Neural cell (in vitro differentiated cells): Measurements from ENCODE around the gene SEC61A1. TPM values are rescaled to one million over a fixed set of nuclear protein-coding genes. Genes with fewer than 3 reads are reported as not detected.

Experiments used
- H2AFZ ChIP-seq: fragments of 200-600, 300-800 bp; sonication (generic), shearing (Covaris generic); 2 replicates; pipeline ENCODE4 v1.6.0; 2014; ENCODE audit warnings: low read depth, mild to moderate bottlenecking, antibody characterized with exemption, low read length, moderate library complexity
- H3F3A ChIP-seq: fragments of 200-600 bp; shearing (Covaris generic); 2 replicates; pipeline ENCODE4 v1.6.1; 2016; ENCODE audit warnings: mild to moderate bottlenecking, moderate library complexity, mixed read lengths, antibody characterized with exemption, low read length; ENCODE audit not compliant: insufficient read depth, poor library complexity, severe bottlenecking
- H3K27ac ChIP-seq: fragments of 200-600, 300-800 bp; sonication (generic), shearing (Covaris generic); 2 replicates; pipeline ENCODE4 v1.5.1; 2014; ENCODE audit warnings: mild to moderate bottlenecking, low read length, moderate library complexity
- H3K27me3 ChIP-seq: fragments of 300-800, 200-600 bp; sonication (generic), shearing (Covaris generic); 2 replicates; pipeline ENCODE4 v1.6.0; 2014; ENCODE audit warnings: mild to moderate bottlenecking, low read depth, low read length, moderate library complexity; ENCODE audit not compliant: insufficient read depth
- H3K36me3 ChIP-seq: fragments of 300-800, 200-600 bp; sonication (generic), shearing (Covaris generic); 2 replicates; pipeline ENCODE4 v1.5.1; 2014; ENCODE audit warnings: mild to moderate bottlenecking, antibody characterized with exemption, low read length, moderate library complexity; ENCODE audit not compliant: insufficient read depth
- H3K4me2 ChIP-seq: fragments of 300-800, 200-600 bp; sonication (generic), shearing (Covaris generic); 2 replicates; pipeline ENCODE4 v1.6.0; 2014; ENCODE audit warnings: mild to moderate bottlenecking, low read length
- H3K4me3 ChIP-seq: fragments of 300-800, 200-600 bp; sonication (generic), shearing (Covaris generic); 2 replicates; pipeline ENCODE4 v1.5.1; 2014; ENCODE audit warnings: mild to moderate bottlenecking, low read length, moderate library complexity
- H3K79me2 ChIP-seq: fragments of 200-600 bp; shearing (Covaris generic); replicated peaks from 2 replicates; pipeline ENCODE4 v1.6.0; 2014; ENCODE audit warnings: mild to moderate bottlenecking, low read length, moderate library complexity; ENCODE audit not compliant: insufficient read depth
- H3K9ac ChIP-seq: fragments of 300-800, 200-600 bp; sonication (generic), shearing (Covaris generic); 2 replicates; pipeline ENCODE4 v1.6.1; 2016; ENCODE audit warnings: mild to moderate bottlenecking, low read length, mixed read lengths
- H3K9me2 ChIP-seq: fragments of 200-600 bp; shearing (Covaris generic); 2 replicates; pipeline ENCODE4 v1.6.1; 2016; ENCODE audit warnings: mild to moderate bottlenecking, low read length, mixed read lengths; ENCODE audit not compliant: insufficient read depth
- H3K9me3 ChIP-seq: fragments of 200-600, 300-800 bp; sonication (generic), shearing (Covaris generic); 2 replicates; pipeline ENCODE4 v1.6.1; 2016; ENCODE audit warnings: mild to moderate bottlenecking, mixed run types, low read length, moderate library complexity, mixed read lengths
- H4K20me1 ChIP-seq: fragments of 200-600 bp; shearing (Covaris generic); 2 replicates; pipeline ENCODE4 v1.6.1; 2016; ENCODE audit warnings: mild to moderate bottlenecking, mixed run types; ENCODE audit not compliant: insufficient read depth
- EP300 ChIP-seq: fragments of 450-650 bp; conservative IDR thresholded peaks from 2 replicates; pipeline ENCODE4 v1.6.1; 2014; ENCODE audit warnings: antibody characterized with exemption, mild to moderate bottlenecking, moderate library complexity; ENCODE audit not compliant: poor library complexity, severe bottlenecking
- EZH2 ChIP-seq: fragments of 200-600, 300-800 bp; shearing (Covaris generic), sonication (generic); IDR thresholded peaks from 2 replicates; pipeline ENCODE4 v1.6.1; 2014; ENCODE audit warnings: antibody characterized with exemption, low read length, borderline replicate concordance, mild to moderate bottlenecking; ENCODE audit not compliant: insufficient read depth, poor library complexity, severe bottlenecking
- MXI1 ChIP-seq: fragments of 450-650 bp; conservative IDR thresholded peaks from 2 replicates; pipeline ENCODE4 v1.6.1; 2014; ENCODE audit warnings: antibody characterized with exemption, mild to moderate bottlenecking; ENCODE audit not compliant: poor library complexity, severe bottlenecking
- POLR2AphosphoS5 ChIP-seq: IDR thresholded peaks from 2 replicates; pipeline ENCODE4 v1.6.1; 2012
- RAD21 ChIP-seq: fragments of 450-650 bp; conservative IDR thresholded peaks from 2 replicates; pipeline ENCODE4 v1.6.1; 2014; ENCODE audit warnings: antibody characterized with exemption, mild to moderate bottlenecking, moderate library complexity
- SMC3 ChIP-seq: fragments of 450-650 bp; conservative IDR thresholded peaks from 2 replicates; pipeline ENCODE4 v1.6.1; 2014; ENCODE audit warnings: antibody characterized with exemption, mild to moderate bottlenecking, moderate library complexity; ENCODE audit not compliant: poor library complexity
- TAF1 ChIP-seq: IDR thresholded peaks from 2 replicates; pipeline ENCODE4 v1.6.1; 2012; ENCODE audit warnings: low read depth
- polyA plus RNA-seq: library from polyadenylated mRNA; depleted of rRNA; stranded (reverse); fragments of >200 nt; gene quantifications from 2 replicates; pipeline ENCODE4 v1.2.3, GENCODE V29; 2014
- TF ChIP-seq, protein P1 (sequence below): IDR thresholded peaks from 2 replicates; pipeline ENCODE4 v1.6.1; 2012; ENCODE audit warnings: borderline replicate concordance
- TF ChIP-seq, protein P2 (sequence below): fragments of 450-650 bp; IDR thresholded peaks from 2 replicates; pipeline ENCODE4 v1.5.1; 2014; ENCODE audit warnings: antibody characterized with exemption, mild to moderate bottlenecking, moderate library complexity; ENCODE audit not compliant: poor library complexity, severe bottlenecking

SEC61A1 gene
- polyA plus RNA-seq, 1 donor from 2014 or later = 91.6 TPM

DNA sequence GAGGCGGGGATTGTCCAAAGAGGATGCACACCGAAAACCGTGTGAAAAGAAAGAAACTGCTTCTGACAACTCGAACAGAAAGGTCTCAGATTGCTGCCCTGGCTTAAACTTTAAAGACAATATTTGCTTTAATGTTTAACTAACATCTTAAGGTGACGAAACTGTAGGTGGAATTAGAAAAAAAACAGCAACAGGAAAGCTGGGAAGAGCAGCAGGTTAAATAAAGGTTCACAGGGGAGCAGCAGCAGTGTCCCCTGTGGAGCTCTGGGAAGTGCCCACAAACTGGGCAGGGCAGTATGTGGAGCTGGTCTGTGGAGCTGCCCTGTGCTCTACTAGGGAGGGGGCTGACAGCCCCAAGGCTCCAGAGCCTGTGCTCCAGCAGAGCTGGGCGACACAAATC is 46.0 kb downstream of the SEC61A1 start:
- no peaks in the 10 kb centered on the region for H4K20me1 ChIP-seq
- peaks cover 3% of the 10 kb centered on the region for H3K36me3 ChIP-seq
- no peak overlapping the region for H3K4me2 ChIP-seq
- H3K9ac ChIP-seq = no peak overlapping the region
- H3F3A ChIP-seq = no peaks in the 10 kb centered on the region
- no peak overlapping the region for H2AFZ ChIP-seq
- TF ChIP-seq TAF1 = no peak
- no peaks in the 10 kb centered on the region for H3K9me3 ChIP-seq
- no peak overlapping the region for H3K27ac ChIP-seq
- no peaks in the 10 kb centered on the region for H3K27me3 ChIP-seq
- H3K79me2 ChIP-seq = no peaks in the 10 kb centered on the region
- H3K4me3 ChIP-seq = no peak overlapping the region
- no peaks in the 10 kb centered on the region for H3K9me2 ChIP-seq

- Histone ChIP-seq H3K79me2 (no peaks in the 10 kb centered on the region), H3K4me3 (no peak overlapping the region), H3K9ac (no peak overlapping the region), H2AFZ (no peak overlapping the region), H3K9me2 (no peaks in the 10 kb centered on the region), H3K36me3 (peaks cover 3% of the 10 kb centered on the region), H3K9me3 (no peaks in the 10 kb centered on the region), H4K20me1 (no peaks in the 10 kb centered on the region), H3F3A (no peaks in the 10 kb centered on the region), H3K4me2 (no peak overlapping the region), H3K27ac (no peak overlapping the region), H3K27me3 (no peaks in the 10 kb centered on the region)
- no peak for TF ChIP-seq RAD21
- TF ChIP-seq EZH2 = no peak
- TF ChIP-seq, protein P1, sequence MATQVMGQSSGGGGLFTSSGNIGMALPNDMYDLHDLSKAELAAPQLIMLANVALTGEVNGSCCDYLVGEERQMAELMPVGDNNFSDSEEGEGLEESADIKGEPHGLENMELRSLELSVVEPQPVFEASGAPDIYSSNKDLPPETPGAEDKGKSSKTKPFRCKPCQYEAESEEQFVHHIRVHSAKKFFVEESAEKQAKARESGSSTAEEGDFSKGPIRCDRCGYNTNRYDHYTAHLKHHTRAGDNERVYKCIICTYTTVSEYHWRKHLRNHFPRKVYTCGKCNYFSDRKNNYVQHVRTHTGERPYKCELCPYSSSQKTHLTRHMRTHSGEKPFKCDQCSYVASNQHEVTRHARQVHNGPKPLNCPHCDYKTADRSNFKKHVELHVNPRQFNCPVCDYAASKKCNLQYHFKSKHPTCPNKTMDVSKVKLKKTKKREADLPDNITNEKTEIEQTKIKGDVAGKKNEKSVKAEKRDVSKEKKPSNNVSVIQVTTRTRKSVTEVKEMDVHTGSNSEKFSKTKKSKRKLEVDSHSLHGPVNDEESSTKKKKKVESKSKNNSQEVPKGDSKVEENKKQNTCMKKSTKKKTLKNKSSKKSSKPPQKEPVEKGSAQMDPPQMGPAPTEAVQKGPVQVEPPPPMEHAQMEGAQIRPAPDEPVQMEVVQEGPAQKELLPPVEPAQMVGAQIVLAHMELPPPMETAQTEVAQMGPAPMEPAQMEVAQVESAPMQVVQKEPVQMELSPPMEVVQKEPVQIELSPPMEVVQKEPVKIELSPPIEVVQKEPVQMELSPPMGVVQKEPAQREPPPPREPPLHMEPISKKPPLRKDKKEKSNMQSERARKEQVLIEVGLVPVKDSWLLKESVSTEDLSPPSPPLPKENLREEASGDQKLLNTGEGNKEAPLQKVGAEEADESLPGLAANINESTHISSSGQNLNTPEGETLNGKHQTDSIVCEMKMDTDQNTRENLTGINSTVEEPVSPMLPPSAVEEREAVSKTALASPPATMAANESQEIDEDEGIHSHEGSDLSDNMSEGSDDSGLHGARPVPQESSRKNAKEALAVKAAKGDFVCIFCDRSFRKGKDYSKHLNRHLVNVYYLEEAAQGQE = no peak
- TF ChIP-seq SMC3 = no peak
- no peak for TF ChIP-seq POLR2AphosphoS5
- TF ChIP-seq EP300 = no peak
- no peak for TF ChIP-seq TAF1
- TF ChIP-seq MXI1 = no peak
- TF ChIP-seq, protein P2, sequence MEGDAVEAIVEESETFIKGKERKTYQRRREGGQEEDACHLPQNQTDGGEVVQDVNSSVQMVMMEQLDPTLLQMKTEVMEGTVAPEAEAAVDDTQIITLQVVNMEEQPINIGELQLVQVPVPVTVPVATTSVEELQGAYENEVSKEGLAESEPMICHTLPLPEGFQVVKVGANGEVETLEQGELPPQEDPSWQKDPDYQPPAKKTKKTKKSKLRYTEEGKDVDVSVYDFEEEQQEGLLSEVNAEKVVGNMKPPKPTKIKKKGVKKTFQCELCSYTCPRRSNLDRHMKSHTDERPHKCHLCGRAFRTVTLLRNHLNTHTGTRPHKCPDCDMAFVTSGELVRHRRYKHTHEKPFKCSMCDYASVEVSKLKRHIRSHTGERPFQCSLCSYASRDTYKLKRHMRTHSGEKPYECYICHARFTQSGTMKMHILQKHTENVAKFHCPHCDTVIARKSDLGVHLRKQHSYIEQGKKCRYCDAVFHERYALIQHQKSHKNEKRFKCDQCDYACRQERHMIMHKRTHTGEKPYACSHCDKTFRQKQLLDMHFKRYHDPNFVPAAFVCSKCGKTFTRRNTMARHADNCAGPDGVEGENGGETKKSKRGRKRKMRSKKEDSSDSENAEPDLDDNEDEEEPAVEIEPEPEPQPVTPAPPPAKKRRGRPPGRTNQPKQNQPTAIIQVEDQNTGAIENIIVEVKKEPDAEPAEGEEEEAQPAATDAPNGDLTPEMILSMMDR = no peak
These were observed 47.9 kb downstream of the SEC61A1 start for GRCh38 chr3:128100161-128100560.

DNA sequence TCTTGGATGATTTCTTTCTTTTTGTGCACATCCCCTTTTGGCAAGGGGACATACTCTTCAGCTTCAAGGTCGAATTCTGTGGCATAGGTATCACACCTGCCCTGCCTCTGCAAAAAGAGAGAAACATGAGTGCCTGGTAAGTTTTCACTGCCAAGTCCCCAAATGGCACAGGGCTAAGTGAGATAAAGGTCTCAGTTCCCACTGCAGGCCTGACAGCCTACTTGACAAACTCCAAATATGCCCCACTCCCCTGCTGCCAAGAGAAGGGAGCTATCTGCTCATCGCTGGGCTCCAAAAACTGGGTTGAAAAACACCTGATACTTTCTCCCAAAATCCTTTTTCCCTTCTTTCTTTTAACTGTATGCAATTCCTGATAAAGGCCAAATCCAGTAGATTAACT is 48.4 kb downstream of the SEC61A1 start:
- Histone ChIP-seq H3K27ac (no peak overlapping the region), H3K9ac (no peak overlapping the region), H3K9me3 (no peaks in the 10 kb centered on the region), H3K4me3 (no peak overlapping the region), H3K36me3 (peaks cover 3% of the 10 kb centered on the region), H3K79me2 (no peaks in the 10 kb centered on the region), H3K9me2 (no peaks in the 10 kb centered on the region), H3K4me2 (no peak overlapping the region), H3F3A (no peaks in the 10 kb centered on the region), H4K20me1 (no peaks in the 10 kb centered on the region), H2AFZ (no peak overlapping the region), H3K27me3 (no peaks in the 10 kb centered on the region)
- TF ChIP-seq EP300 (no peak), MXI1 (no peak), TAF1 (no peak), RAD21 (no peak), EZH2 (no peak), POLR2AphosphoS5 (no peak), SMC3 (no peak)
- TF ChIP-seq, protein P1 = no peak
- TF ChIP-seq, protein P2 = no peak
